Right forelimb (tissue), 1 donor: Measurements from ENCODE around the gene FKBP1A.
A peak's percentile ranks its signal among the peaks of the same experiment; 100 is the strongest.

Experiments
- DNase-seq: peaks from one replicate; pipeline ENCODE4 v3.0.0-alpha.2; 2018

Gene FKBP1A

DNA sequence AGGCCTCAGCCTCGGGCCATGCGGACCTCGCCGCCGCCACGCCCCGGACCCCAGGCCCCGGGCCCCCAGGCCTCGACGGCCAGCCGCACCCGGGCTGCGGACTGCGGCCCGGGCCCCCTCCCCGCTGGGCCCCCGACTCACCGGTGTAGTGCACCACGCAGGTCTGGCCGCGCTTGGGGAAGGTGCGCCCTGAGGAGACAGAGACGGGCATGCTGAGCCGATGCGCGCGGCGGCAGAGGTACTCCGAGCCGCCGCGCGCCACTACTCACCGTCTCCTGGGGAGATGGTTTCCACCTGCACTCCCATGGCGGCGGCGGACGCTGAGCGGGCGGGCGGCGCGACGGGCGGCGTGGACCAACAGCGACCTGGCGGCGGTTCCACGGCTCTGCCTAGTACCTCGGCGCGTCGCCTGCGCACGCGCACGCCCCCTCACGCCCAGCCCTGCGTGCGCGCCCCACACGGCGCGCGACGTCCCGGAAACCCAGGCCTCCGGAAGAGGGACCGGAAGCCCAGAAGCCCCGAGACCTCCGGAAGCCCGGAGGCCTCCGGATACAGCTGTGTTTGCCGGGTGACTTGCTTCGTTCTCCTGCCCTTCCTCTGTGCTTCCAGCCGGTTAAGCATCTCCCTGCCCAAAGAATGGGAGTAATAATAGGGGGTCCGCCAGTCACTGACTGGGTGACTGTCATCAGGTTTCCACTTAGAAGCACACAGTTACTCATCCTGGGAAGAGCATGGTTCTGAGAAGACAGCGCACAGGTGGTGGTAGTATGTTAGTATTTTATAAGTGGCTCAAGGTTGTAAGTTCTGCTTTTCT, at the start of gene FKBP1A:
Gene FKBP1A, minus strand, starts transcription at position 362 of the 814 bp plus-strand sequence. Its CDS starts 56 bp downstream, at position 306.
- peak; percentile 97 for DNase-seq

GRCh38 chr20:1442304-1442703, 49.5 kb upstream of the FKBP1A start:
- no peak for DNase-seq

DNA sequence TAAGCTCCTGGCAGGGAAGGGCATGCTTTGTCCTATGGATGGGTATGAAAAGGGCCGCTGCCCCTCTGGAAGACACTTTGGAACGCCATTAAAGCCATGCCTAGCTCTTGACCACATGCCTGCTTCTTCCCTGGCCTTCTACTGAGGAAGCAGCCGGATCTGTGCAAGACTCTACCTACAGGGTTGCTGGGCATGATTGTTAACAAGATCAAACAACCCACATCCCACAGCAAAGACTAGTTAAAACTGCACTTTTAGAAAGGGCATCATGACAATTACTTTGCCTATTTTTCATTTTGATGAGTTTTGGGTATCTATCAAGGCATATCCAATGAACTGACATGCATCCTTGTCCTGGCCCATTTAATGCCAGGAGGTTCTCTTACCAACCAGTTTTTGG, 48.3 kb upstream of the FKBP1A start:
- DNase-seq: no peak

- DNase-seq: no peak
These were observed 47.2 kb upstream of the FKBP1A start for GRCh38 chr20:1440024-1440423.

DNA sequence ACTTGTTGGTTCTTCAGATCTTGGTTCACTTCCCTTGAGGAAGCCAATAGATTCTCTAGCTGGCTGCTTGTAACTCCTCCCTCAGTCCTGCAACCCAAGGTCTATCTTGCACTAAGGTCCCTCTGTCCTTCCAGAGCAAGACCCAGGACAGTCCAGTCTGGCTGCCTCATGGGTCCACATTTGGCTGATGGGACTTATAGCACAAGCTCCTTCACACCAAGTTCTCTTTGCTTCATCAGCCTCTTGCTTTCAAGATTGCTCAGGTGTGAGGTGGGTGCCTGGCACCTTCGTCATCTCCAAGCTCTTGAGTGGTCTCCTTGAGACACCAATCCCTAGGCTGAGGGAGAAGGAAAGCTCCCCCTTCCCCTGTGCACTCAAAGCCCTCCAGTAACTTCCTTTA, 45.5 kb upstream of the FKBP1A start:
- DNase-seq: no peak

- DNase-seq: no peak
These were observed 44.5 kb upstream of the FKBP1A start for GRCh38 chr20:1437235-1437904.

DNA sequence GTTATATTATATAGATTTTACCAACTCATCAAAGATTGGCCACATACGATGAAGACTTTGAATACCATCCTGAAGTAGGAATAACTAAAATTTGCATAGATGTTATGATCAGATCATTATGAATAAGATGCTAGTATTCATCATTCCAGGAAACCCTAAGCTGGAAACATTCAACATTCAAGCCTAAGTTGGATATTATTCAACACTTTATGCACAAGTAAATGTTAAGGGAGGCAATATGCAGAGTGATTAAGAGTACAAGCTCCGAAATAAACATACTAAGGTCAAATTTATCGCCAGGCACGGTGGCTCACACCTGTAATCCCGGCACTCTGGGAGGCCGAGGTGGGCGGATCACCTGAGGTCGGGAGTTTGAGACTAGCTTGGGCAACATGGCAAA, 43.4 kb upstream of the FKBP1A start:
- DNase-seq: no peak

- no peak for DNase-seq
These were observed 42.5 kb upstream of the FKBP1A start for GRCh38 chr20:1435337-1435699.

DNA sequence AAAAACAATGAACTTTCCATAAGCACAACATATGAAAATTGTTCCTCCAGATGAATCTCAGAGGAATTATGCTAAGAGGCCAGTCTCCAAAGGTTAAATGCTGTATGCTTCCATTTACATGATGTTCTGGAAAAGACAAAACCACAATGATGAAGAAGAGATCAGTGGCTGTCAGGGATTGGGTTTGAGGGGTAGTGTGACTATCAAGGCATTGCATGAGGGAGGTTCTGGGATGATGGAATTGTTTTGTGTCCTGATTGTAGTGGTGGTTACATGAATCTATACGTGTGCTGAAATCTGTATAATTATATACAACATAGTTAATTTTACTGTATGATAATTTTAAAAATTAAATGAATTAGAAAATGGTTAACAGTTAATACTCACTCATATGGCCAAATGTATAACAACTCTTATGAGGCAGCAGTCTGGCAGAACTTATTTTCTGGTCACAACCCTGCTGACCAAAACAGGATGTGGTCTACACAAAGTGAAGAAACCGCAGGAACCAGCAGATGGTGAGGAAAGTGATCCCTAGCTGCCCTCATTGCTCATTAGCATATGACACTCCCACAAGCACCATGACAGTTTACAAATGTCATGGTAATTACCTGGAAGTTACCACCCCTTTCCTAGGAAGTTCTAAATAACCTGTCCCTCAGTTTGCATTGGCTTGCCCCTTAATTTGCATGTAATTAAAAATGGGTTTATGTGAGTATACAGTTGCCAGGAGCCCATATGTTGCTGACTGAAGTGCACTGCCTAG, 41.9 kb upstream of the FKBP1A start:
- DNase-seq: no peak

GRCh38 chr20:1431158-1431557, 38.3 kb upstream of the FKBP1A start:
- DNase-seq: no peak

GRCh38 chr20:1430004-1430451, 37.2 kb upstream of the FKBP1A start:
- DNase-seq: no peak

- DNase-seq: no peak
These were observed 36.4 kb upstream of the FKBP1A start for GRCh38 chr20:1429143-1429728.

DNA sequence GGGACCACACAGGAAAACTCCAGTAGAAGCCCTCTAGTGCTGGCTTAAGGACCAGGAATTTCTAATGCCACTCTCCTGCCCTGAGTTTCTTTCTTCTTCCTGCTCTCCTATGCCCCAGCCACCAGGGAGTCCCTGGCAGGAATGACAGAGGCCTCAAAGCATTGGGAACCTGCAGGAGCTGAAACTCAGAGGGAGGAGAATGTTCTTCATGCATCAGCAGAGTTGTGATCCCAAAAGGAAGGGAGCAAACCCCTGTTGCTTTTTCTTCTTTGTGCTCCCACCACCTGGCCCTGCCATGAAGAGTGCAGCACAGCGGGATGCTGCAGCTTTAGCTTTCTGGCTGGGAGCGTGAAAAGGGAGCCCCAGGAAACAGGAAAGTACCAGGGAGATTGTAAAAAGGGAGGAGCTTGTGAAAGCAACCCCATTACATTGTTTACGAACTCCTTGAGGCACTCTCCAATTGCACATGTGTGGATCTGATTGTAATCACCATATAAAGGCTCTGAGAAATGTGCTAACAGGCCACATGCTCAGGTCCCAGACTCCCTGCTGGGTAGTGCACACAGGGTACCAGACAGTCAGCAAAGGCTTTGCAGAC, 34.7 kb upstream of the FKBP1A start:
- DNase-seq: no peak

- DNase-seq: no peak
These were observed 33.5 kb upstream of the FKBP1A start for GRCh38 chr20:1426231-1426849.

GRCh38 chr20:1424336-1424735, 31.5 kb upstream of the FKBP1A start:
- no peak for DNase-seq

DNA sequence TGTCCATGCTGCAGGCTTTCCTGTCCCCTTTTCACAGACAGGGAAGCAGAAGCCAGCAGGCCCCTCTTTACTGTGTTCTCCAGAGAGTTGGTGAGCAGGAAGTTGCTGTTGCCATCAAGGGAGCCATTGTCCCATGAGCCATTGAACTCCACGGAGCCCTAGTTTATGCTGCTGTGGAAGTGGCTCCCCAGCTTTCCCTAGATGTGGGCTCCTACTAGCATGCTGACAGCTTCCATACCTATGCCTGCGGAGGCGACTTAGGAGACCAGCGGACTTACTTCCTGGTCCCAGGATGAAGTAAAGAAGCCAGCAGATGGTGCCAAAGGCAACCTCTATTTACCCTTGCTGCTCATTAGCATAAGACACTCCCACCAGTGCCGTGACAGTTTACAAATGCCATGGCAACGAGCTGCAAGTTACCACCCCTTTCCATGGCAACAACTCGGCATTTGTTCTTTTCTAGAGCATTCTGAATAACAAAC, 30.8 kb upstream of the FKBP1A start:
- DNase-seq: no peak

DNA sequence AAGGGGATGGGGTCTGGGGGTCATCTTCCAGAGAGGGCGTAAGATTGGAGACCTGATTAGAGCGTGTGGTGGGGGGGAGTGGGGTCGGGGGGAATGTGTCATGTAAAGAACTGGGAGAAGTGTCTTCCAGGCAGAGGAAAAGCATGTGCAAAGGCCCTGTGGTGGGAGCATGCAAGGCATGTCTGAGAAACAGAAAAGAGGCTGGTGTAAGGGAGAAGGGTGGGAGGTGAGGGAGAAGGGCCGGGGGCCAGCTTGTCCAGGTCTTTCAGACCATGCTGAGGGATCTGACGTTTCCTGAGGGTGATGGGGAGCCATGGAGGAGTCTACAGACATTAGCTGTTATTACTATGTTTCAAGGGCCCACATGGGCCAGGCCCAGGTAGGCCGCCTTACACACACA, 30.4 kb upstream of the FKBP1A start:
- no peak for DNase-seq

GRCh38 chr20:1422753-1423152, 29.9 kb upstream of the FKBP1A start:
- DNase-seq: no peak

GRCh38 chr20:1420066-1420465, 27.2 kb upstream of the FKBP1A start:
- DNase-seq: no peak

DNA sequence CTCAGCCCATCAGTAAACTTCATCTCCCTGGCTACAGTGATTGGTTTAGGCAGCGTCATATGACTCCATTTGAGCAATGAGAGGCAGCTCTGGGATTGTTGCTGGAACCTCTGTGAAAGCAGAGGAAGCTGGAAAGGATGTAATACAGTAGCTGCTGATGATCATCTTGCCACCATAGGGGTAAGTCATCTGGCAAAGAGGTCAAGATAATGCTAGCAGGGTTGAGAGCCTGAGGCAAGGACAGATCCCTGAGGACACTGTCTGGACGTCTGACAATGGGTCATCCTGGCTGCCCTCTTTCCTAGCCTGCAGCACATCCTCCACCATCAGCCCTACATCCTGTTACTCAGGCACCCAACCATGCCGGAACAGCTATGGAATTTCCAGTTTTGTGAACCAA, 25.5 kb upstream of the FKBP1A start:
- DNase-seq: no peak

- no peak for DNase-seq
These were observed 24.9 kb upstream of the FKBP1A start for GRCh38 chr20:1417790-1418189.

DNA sequence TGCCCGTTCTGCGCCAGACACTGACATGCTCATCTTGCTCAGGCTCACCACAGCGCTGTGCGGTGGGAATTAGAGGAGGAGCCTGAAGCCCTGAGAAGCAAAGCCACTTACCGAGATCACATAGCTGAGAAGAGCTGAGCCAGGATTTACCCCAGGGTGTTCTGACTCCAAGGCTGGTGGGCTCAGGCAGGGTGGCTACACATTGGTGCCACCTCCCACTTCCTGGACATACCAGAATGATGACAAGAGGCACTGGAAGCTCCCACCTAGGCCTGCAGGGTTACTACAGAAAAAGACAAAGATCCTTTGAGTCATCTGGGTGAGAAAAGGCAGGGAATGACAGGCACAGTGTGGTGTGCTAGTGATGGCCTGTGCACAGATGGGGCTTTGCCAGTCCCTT, 24.4 kb upstream of the FKBP1A start:
- no peak for DNase-seq
